ENCODE measurements around the gene ATG14. TPM values are rescaled to one million over a fixed set of nuclear protein-coding genes. Genes with fewer than 3 reads are reported as not detected.

Gene ATG14
- total RNA-seq, 2 donors from 2014 or later, result 12.5 to 21.9 TPM

DNA sequence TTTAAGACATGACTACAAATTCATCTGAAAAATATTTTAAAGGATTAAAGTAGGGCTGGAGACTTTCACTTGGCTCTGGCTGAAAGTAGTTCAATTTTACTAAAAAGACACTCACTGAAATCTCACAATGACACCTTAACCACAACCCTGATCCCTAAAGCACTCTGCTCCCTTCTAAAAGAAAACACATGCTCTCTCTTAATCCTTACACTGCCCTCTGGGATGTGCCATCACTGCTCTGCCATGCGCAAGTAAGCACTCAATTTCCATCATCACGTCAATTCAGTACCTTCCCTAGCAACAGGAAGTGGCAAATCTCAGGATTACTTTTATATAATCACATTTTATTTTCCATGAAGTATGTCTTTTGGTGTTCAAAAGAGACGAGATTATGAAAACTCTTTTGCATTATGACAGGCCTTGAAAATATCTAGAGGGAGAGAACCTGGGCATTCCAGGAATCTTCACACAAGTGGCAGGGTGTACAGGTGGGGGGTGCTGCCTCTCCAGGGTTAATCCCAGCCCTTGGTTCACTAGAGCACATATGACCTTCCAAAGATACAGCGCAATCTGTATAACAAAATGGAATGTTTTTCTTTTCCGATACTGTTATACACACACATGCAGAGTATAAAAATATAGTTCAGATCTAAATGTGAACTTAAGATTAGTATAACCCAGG lies 7.3 kb downstream of the ATG14 start:
- 83% methylated on average over 5 of the region's 5 CpGs for WGBS
- Histone ChIP-seq H3K27me3 (replicated peaks; ENCODE audit: insufficient read depth) (no peaks in the 10 kb centered on the region), H3K4me3 (no peak overlapping the region), H3K4me1 (replicated peaks) (no peaks in the 10 kb centered on the region), H3K9me3 (no peaks in the 10 kb centered on the region), H3K36me3 (no peaks in the 10 kb centered on the region), H3K27ac (no peak overlapping the region)
- DNase-seq (ENCODE audit: low spot score), result no peak
- TF ChIP-seq POLR2AphosphoS5 (IDR thresholded peaks at IDR 0.05), result no peak
- TF ChIP-seq POLR2A (IDR thresholded peaks at IDR 0.05), result no peak
- TF ChIP-seq, protein P1, sequence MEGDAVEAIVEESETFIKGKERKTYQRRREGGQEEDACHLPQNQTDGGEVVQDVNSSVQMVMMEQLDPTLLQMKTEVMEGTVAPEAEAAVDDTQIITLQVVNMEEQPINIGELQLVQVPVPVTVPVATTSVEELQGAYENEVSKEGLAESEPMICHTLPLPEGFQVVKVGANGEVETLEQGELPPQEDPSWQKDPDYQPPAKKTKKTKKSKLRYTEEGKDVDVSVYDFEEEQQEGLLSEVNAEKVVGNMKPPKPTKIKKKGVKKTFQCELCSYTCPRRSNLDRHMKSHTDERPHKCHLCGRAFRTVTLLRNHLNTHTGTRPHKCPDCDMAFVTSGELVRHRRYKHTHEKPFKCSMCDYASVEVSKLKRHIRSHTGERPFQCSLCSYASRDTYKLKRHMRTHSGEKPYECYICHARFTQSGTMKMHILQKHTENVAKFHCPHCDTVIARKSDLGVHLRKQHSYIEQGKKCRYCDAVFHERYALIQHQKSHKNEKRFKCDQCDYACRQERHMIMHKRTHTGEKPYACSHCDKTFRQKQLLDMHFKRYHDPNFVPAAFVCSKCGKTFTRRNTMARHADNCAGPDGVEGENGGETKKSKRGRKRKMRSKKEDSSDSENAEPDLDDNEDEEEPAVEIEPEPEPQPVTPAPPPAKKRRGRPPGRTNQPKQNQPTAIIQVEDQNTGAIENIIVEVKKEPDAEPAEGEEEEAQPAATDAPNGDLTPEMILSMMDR (IDR thresholded peaks at IDR 0.05), result no peak
- intact Hi-C loops (cut with DNase I), result no loop called here

DNA sequence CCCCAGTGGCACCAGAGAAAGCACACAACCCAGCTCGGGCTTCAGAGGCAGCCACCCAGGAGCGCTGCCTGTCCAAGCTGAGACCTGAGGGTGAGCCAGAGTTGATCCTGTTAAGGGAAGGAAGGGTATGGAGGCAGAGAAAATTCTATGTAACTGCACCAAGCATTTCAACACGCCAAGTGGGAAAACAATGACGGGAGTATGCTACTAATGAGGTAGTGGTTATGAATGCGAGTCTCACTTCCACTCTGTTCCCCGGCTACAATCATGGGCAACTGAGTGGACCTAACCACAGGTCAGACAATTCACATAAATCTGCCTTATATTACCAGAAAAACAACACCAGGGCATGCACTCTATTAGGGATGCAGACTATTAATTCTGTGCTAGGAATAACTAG lies 9.9 kb downstream of the ATG14 start:
- intact Hi-C loops (cut with DNase I), result no loop called here
- no peak overlapping the region for H3K27ac ChIP-seq
- no peaks in the 10 kb centered on the region for H3K4me1 ChIP-seq (replicated peaks)
- TF ChIP-seq POLR2A (IDR thresholded peaks at IDR 0.05) (no peak), POLR2AphosphoS5 (IDR thresholded peaks at IDR 0.05) (no peak)
- TF ChIP-seq, protein P1 (IDR thresholded peaks at IDR 0.05), result no peak
- no peak for DNase-seq (ENCODE audit: low spot score)
- no peaks in the 10 kb centered on the region for H3K36me3 ChIP-seq
- no peaks in the 10 kb centered on the region for H3K27me3 ChIP-seq (replicated peaks; ENCODE audit: insufficient read depth)
- WGBS, result 87% methylated on average over 6 of the region's 6 CpGs
- H3K9me3 ChIP-seq, result no peaks in the 10 kb centered on the region
- H3K4me3 ChIP-seq, result no peak overlapping the region

DNA sequence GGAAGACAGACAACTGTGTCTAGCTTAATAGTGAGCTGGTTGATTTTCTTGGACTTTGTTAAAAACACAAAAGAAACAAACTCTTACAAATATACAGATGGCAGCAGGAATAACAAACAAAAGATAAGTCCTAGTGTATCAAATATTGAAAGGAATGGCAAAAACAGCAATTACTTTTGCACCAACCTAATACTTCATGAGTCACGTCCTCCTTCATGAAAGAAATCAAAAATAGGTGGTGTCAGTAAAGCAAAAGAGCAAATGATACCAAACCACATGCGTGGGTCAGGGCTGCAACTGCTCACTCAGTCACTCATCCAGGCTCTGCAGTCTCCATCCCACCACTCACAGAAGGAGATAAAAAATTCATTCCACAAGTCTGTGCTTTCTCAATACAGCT lies 11.8 kb downstream of the ATG14 start:
- intact Hi-C loops (cut with DNase I), result no loop called here
- no peak for TF ChIP-seq POLR2A (IDR thresholded peaks at IDR 0.05)
- no peak for TF ChIP-seq POLR2AphosphoS5 (IDR thresholded peaks at IDR 0.05)
- TF ChIP-seq, protein P1 (IDR thresholded peaks at IDR 0.05), result no peak
- H3K4me3 ChIP-seq, result no peak overlapping the region
- WGBS, result 78% methylated on average over 2 of the region's 2 CpGs
- no peaks in the 10 kb centered on the region for H3K36me3 ChIP-seq
- H3K4me1 ChIP-seq (replicated peaks), result no peaks in the 10 kb centered on the region
- no peak overlapping the region for H3K27ac ChIP-seq
- no peaks in the 10 kb centered on the region for H3K27me3 ChIP-seq (replicated peaks; ENCODE audit: insufficient read depth)
- DNase-seq (ENCODE audit: low spot score), result no peak
- H3K9me3 ChIP-seq, result no peaks in the 10 kb centered on the region

DNA sequence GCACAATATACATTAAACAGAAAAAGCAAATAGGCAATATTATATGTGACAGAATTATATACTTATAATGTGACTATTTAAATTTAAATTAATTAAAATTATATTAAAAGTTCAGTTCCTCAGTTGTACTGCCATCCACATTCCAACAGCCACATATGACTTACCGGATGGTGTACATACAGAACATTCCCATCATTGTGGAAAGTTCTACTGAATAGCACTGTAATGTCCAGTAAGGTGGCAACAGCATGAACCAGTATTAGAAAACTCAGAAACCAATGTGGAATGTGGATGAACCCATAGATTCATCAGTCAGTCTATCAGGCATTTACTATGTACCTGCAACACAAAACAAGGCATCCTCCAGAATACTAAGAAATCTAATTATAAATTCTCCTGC lies 12.4 kb downstream of the ATG14 start:
- 93% methylated on average over 1 of the region's 1 CpG for WGBS
- TF ChIP-seq POLR2AphosphoS5 (IDR thresholded peaks at IDR 0.05) (no peak), POLR2A (IDR thresholded peaks at IDR 0.05) (no peak)
- TF ChIP-seq, protein P1 (IDR thresholded peaks at IDR 0.05), result no peak
- Histone ChIP-seq H3K27me3 (replicated peaks; ENCODE audit: insufficient read depth) (no peaks in the 10 kb centered on the region), H3K4me3 (no peak overlapping the region), H3K27ac (no peak overlapping the region), H3K4me1 (replicated peaks) (no peaks in the 10 kb centered on the region), H3K36me3 (no peaks in the 10 kb centered on the region), H3K9me3 (no peaks in the 10 kb centered on the region)
- DNase-seq (ENCODE audit: low spot score), result no peak
- intact Hi-C loops (cut with DNase I), result no loop called here

DNA sequence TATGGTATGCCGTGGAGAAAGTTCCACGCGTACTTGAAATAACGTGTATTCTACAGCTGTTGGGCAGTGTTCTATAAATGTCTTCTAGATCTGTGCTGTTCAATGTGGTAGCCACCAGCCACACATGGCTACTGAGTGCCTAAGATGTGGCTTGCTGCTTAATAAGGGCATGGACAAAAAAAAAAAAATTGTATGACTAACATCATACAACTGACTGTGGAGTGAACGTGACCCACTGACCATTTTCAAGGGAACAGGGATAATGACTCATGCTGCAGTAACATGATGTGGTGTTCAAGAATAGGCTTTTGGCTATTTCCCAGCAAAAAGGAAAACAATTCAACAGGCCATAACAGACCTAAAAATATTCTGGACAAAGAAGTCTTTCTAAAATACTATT lies 13.0 kb downstream of the ATG14 start:
- H3K9me3 ChIP-seq, result no peaks in the 10 kb centered on the region
- WGBS, result 83% methylated on average over 5 of the region's 5 CpGs
- no peak for DNase-seq (ENCODE audit: low spot score)
- TF ChIP-seq, protein P1 (IDR thresholded peaks at IDR 0.05), result no peak
- TF ChIP-seq POLR2AphosphoS5 (IDR thresholded peaks at IDR 0.05) (peak; percentile 47), POLR2A (IDR thresholded peaks at IDR 0.05) (no peak)
- no peak overlapping the region for H3K27ac ChIP-seq
- H3K36me3 ChIP-seq, result no peaks in the 10 kb centered on the region
- no peaks in the 10 kb centered on the region for H3K27me3 ChIP-seq (replicated peaks; ENCODE audit: insufficient read depth)
- H3K4me3 ChIP-seq, result no peak overlapping the region
- no peaks in the 10 kb centered on the region for H3K4me1 ChIP-seq (replicated peaks)
- intact Hi-C loops (cut with DNase I), result no loop called here

All from prostate gland (tissue), 2 donors.